A549 (cell line): ENCODE data around the gene JOSD1. TPM values are rescaled to one million over a fixed set of nuclear protein-coding genes. Genes with fewer than 3 reads are reported as not detected.

ENCODE experiments used
- ATAC-seq, 2 experiments: fragments of 200-7000 bp in 1 of 2; fragments of >200 bp in 1 of 2; cut with Nextera tagmentation in 1 of 2; cut with Tn5 transposase in 1 of 2; 3 replicates each; pipeline versions ENCODE4 v1.8.0 to v1.9.1; 2018 to 2020; ENCODE audit warnings: mild to moderate bottlenecking in 1 of 2, moderate library complexity in 1 of 2
- CTCF ChIA-PET: fragments of 300-600 bp; sonication (Branson Sonifier 250); formaldehyde crosslinking; extraction: SDS; loops from one replicate; lab custom pipeline; 2021; ENCODE audit warnings: antibody characterized with exemption, inconsistent platforms; lab: Yijun Ruan, JAX
- POLR2A ChIA-PET: fragments of 350-600 bp; formaldehyde crosslinking; extraction: SDS; loops from one replicate; lab custom pipeline; 2021; ENCODE audit warnings: antibody characterized with exemption, inconsistent platforms; lab: Yijun Ruan, JAX
- DNase-seq, 2 experiments: peaks; one replicate each; pipeline versions ENCODE4 v3.0.0 to v3.0.0-alpha.2; 2011 to 2016; ENCODE audit warnings: low read depth in 1 of 2, low spot score in 1 of 2
- FAIRE-seq: peaks from 2 replicates; lab custom pipeline; 2011; peaks lifted over from hg19 to GRCh38; lab: Jason Lieb, UNC
- H3K27ac ChIP-seq, 2 experiments: fragments of >200 bp; sonication (Bioruptor Twin); formaldehyde crosslinking; 3 replicates each; pipeline ENCODE4 v1.5.1; 2016 to 2017
- H3K4me1 ChIP-seq: fragments of >200 bp; sonication (Bioruptor Twin); formaldehyde crosslinking; 3 replicates; pipeline ENCODE4 v1.6.1; 2016
- H3K4me2 ChIP-seq: fragments of >200 bp; sonication (Bioruptor Twin); formaldehyde crosslinking; 3 replicates; pipeline ENCODE4 v1.6.1; 2016
- H3K4me3 ChIP-seq: fragments of >200 bp; sonication (Bioruptor Twin); formaldehyde crosslinking; 3 replicates; pipeline ENCODE4 v1.5.1; 2016
- H3K9me3 ChIP-seq: fragments of >200 bp; sonication (Bioruptor Twin); formaldehyde crosslinking; 3 replicates; pipeline ENCODE4 v1.6.1; 2016
- CBX2 ChIP-seq: fragments of 200-600 bp; sonication (generic); IDR thresholded peaks from 2 replicates; pipeline ENCODE4 v1.6.1; 2016; ENCODE audit warnings: low read depth, mild to moderate bottlenecking, borderline replicate concordance
- CBX8 ChIP-seq: fragments of 200-600 bp; sonication (generic); IDR thresholded peaks from 2 replicates; pipeline ENCODE4 v1.6.1; 2016
- EHF ChIP-seq: fragments of 250-450 bp; sonication (Bioruptor Pico); IDR thresholded peaks from 2 replicates; pipeline ENCODE4 v1.5.0; 2020; ENCODE audit warnings: mild to moderate bottlenecking
- EHMT2 ChIP-seq: fragments of 200-600 bp; sonication (generic); IDR thresholded peaks from 2 replicates; pipeline ENCODE4 v1.6.1; 2016; ENCODE audit warnings: antibody characterized with exemption, low read depth, mild to moderate bottlenecking, moderate library complexity
- EP300 ChIP-seq, 2 experiments: fragments of >200 bp; sonication (Bioruptor Twin); formaldehyde crosslinking; IDR thresholded peaks; 2 replicates in 1 of 2; 3 replicates in 1 of 2; pipeline ENCODE4 v1.6.1; 2016 to 2017
- FOSL2 ChIP-seq, 2 experiments: fragments of 450-650 bp in 1 of 2; fragments of >200 bp in 1 of 2; sonication (Bioruptor Twin) in 1 of 2; formaldehyde crosslinking; IDR thresholded peaks; 2 replicates each; pipeline versions ENCODE4 v1.5.0 to v1.6.1; 2016 to 2020; ENCODE audit warnings: mild to moderate bottlenecking in 1 of 2, moderate library complexity in 1 of 2
- GATA3 ChIP-seq: IDR thresholded peaks from 2 replicates; pipeline ENCODE4 v1.6.1; 2012; ENCODE audit warnings: borderline replicate concordance
- HDAC2 ChIP-seq: fragments of 200-600 bp; sonication (generic); IDR thresholded peaks from 2 replicates; pipeline ENCODE4 v1.6.1; 2016
- HOXB5 ChIP-seq: fragments of 250-450 bp; sonication (Bioruptor Pico); IDR thresholded peaks from 2 replicates; pipeline ENCODE4 v1.5.0; 2020; ENCODE audit warnings: mild to moderate bottlenecking, moderate library complexity
- JUNB ChIP-seq: fragments of >200 bp; sonication (Bioruptor Twin); formaldehyde crosslinking; IDR thresholded peaks from 2 replicates; pipeline ENCODE4 v1.6.1; 2016
- KDM5A ChIP-seq: fragments of 200-600 bp; sonication (generic); IDR thresholded peaks from 2 replicates; pipeline ENCODE4 v1.6.1; 2016; ENCODE audit warnings: antibody characterized with exemption, mild to moderate bottlenecking
- MYC ChIP-seq: IDR thresholded peaks from 2 replicates; pipeline ENCODE4 v1.6.1; 2012; ENCODE audit warnings: mild to moderate bottlenecking, inconsistent platforms, low read length, improper control_type of control experiment, borderline replicate concordance
- NFE2L2 ChIP-seq: fragments of 150-350 bp; conservative IDR thresholded peaks from 2 replicates; pipeline ENCODE4 v1.6.1; 2014; ENCODE audit warnings: low read length
- PHF8 ChIP-seq: fragments of 200-600 bp; sonication (generic); IDR thresholded peaks from 2 replicates; pipeline ENCODE4 v1.6.1; 2016; ENCODE audit warnings: low read depth, mild to moderate bottlenecking, antibody characterized with exemption, moderate library complexity, borderline replicate concordance
- POLR2A ChIP-seq: IDR thresholded peaks from 2 replicates; pipeline ENCODE4 v1.6.1; 2012; ENCODE audit warnings: mild to moderate bottlenecking, low read length
- RARB ChIP-seq: fragments of 250-450 bp; sonication (Bioruptor Pico); IDR thresholded peaks from 2 replicates; pipeline ENCODE4 v1.8.0; 2021; ENCODE audit warnings: mild to moderate bottlenecking, moderate library complexity
- RFX5 ChIP-seq: fragments of 450-650 bp; IDR thresholded peaks from 2 replicates; pipeline ENCODE4 v1.7.1; 2014; ENCODE audit warnings: antibody characterized with exemption, mild to moderate bottlenecking, moderate library complexity
- RNF2 ChIP-seq: fragments of 200-600 bp; sonication (generic); IDR thresholded peaks from 2 replicates; pipeline ENCODE4 v1.6.1; 2016; ENCODE audit warnings: low read depth, mild to moderate bottlenecking, antibody characterized with exemption, moderate library complexity, borderline replicate concordance
- SMC3 ChIP-seq: fragments of >200 bp; sonication (Bioruptor Twin); formaldehyde crosslinking; IDR thresholded peaks from 3 replicates; pipeline ENCODE4 v1.6.1; 2018; ENCODE audit warnings: inconsistent platforms
- WGBS: methylation state at CpG from one replicate; pipeline ENCODE4 v1.1.6; 2017; ENCODE audit errors: missing lambda C conversion rate; 5-methylcytosine and 5-hydroxymethylcytosine counted together
- polyA plus RNA-seq, 4 experiments: library from polyadenylated mRNA; depleted of rRNA in 3 of 4; stranded (reverse); fragments of >200 nt; fragmentation: RNase III in 1 of 4; extraction: RNeasy Plus Mini Kit Qiagen cat#74134 plus additional on column Dnase treatment in 1 of 4; gene quantifications; 2 replicates in 3 of 4; 3 replicates in 1 of 4; pipeline ENCODE4 v1.2.3, GENCODE V29; 2011 to 2017
- TF ChIP-seq, protein P1 (sequence below): fragments of >200 bp; sonication (Bioruptor Twin); formaldehyde crosslinking; IDR thresholded peaks from 3 replicates; pipeline ENCODE4 v1.5.1; 2016
- TF ChIP-seq, protein P2 (sequence below): fragments of >200 bp; sonication (Bioruptor Twin); formaldehyde crosslinking; IDR thresholded peaks from 3 replicates; pipeline ENCODE4 v1.6.1; 2016
- TF ChIP-seq, protein P3 (sequence below): IDR thresholded peaks from 2 replicates; pipeline ENCODE4 v1.6.1; 2012
- TF ChIP-seq, protein P4 (sequence below): fragments of 250-450 bp; sonication (Bioruptor Pico); IDR thresholded peaks from 2 replicates; pipeline ENCODE4 v1.5.0; 2020; ENCODE audit warnings: low read depth, mild to moderate bottlenecking, moderate library complexity

The JOSD1 gene
- polyA plus RNA-seq, 2 of the 4 experiments (the other 2 are of a cell fraction), result 29.7 to 37.5 TPM

- WGBS, result 98% methylated on average over 11 of the region's 18 CpGs
- Histone ChIP-seq H3K27ac (no peak overlapping the region), H3K4me2 (no peak overlapping the region), H3K4me3 (no peak overlapping the region), H3K9me3 (no peaks in the 10 kb centered on the region), H3K4me1 (no peaks in the 10 kb centered on the region)
- POLR2A ChIA-PET, result no interaction called here
- DNase-seq (no peak), FAIRE-seq (no peak), ATAC-seq (no peak)
- no peak for TF ChIP-seq GATA3
- no peak for TF ChIP-seq EHMT2
- TF ChIP-seq HOXB5, result no peak
- TF ChIP-seq RFX5, result no peak
- no peak for TF ChIP-seq POLR2A
- CTCF ChIA-PET, result interaction anchor here (1.2 to 7.4 kb wide), 6 partner anchors 9 to 41 kb away, joined by 5 to 69 read pairs (median 12); no protein-coding TSS in a partner anchor
These were observed 25.3 kb upstream of the JOSD1 start for GRCh38 chr22:38725900-38726655.

GRCh38 chr22:38724926-38725571, 24.3 kb upstream of the JOSD1 start:
- TF ChIP-seq EHF (CRISPR knock-in tag), result no peak
- TF ChIP-seq, protein P1, sequence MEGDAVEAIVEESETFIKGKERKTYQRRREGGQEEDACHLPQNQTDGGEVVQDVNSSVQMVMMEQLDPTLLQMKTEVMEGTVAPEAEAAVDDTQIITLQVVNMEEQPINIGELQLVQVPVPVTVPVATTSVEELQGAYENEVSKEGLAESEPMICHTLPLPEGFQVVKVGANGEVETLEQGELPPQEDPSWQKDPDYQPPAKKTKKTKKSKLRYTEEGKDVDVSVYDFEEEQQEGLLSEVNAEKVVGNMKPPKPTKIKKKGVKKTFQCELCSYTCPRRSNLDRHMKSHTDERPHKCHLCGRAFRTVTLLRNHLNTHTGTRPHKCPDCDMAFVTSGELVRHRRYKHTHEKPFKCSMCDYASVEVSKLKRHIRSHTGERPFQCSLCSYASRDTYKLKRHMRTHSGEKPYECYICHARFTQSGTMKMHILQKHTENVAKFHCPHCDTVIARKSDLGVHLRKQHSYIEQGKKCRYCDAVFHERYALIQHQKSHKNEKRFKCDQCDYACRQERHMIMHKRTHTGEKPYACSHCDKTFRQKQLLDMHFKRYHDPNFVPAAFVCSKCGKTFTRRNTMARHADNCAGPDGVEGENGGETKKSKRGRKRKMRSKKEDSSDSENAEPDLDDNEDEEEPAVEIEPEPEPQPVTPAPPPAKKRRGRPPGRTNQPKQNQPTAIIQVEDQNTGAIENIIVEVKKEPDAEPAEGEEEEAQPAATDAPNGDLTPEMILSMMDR, result peak; percentile 34; the same call in 2 of the 3 replicates
- H3K9me3 ChIP-seq, result no peaks in the 10 kb centered on the region
- ATAC-seq (peak; percentile 81 to 90), DNase-seq (peak; percentile 49 to 57), FAIRE-seq (no peak)
- H3K27ac ChIP-seq, result no peak overlapping the region
- POLR2A ChIA-PET, result no interaction called here
- H3K4me2 ChIP-seq, result no peak overlapping the region
- WGBS, result 32% methylated on average over 3 of the region's 3 CpGs
- H3K4me3 ChIP-seq, result no peak overlapping the region
- CTCF ChIA-PET, result interaction anchor here (0.6 to 7.4 kb wide), 16 partner anchors 9 to 672 kb away, joined by 3 to 69 read pairs (median 5); partner anchors contain the start of genes GTPBP1 and TOMM22
- H3K4me1 ChIP-seq, result no peaks in the 10 kb centered on the region

- Histone ChIP-seq H3K4me2 (no peak overlapping the region), H3K4me3 (no peak overlapping the region), H3K4me1 (peaks cover 2% of the 10 kb centered on the region; the same call in 2 of the 3 replicates), H3K27ac (no peak overlapping the region), H3K9me3 (no peaks in the 10 kb centered on the region)
- 93% methylated on average over 5 of the region's 7 CpGs for WGBS
- FAIRE-seq (no peak), DNase-seq (no peak), ATAC-seq (no peak)
- ChIA-PET CTCF (interaction anchor here (0.6 to 7.4 kb wide), 12 partner anchors 9 to 672 kb away, joined by 3 to 69 read pairs (median 5); partner anchors contain the start of genes GTPBP1 and TOMM22), POLR2A (no interaction called here)
- no peak for TF ChIP-seq FOSL2 (IDR thresholded peaks at IDR 0.05)
- TF ChIP-seq FOSL2 (CRISPR knock-in tag; IDR thresholded peaks at IDR 0.05), result no peak
- no peak for TF ChIP-seq RARB (CRISPR knock-in tag)
- no peak for TF ChIP-seq EHMT2
- no peak for TF ChIP-seq PHF8
- no peak for TF ChIP-seq JUNB
- TF ChIP-seq, protein P2, sequence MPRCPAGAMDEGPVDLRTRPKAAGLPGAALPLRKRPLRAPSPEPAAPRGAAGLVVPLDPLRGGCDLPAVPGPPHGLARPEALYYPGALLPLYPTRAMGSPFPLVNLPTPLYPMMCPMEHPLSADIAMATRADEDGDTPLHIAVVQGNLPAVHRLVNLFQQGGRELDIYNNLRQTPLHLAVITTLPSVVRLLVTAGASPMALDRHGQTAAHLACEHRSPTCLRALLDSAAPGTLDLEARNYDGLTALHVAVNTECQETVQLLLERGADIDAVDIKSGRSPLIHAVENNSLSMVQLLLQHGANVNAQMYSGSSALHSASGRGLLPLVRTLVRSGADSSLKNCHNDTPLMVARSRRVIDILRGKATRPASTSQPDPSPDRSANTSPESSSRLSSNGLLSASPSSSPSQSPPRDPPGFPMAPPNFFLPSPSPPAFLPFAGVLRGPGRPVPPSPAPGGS, result no peak
- TF ChIP-seq KDM5A, result no peak
These were observed 23.4 kb upstream of the JOSD1 start for GRCh38 chr22:38724176-38724575.

DNA sequence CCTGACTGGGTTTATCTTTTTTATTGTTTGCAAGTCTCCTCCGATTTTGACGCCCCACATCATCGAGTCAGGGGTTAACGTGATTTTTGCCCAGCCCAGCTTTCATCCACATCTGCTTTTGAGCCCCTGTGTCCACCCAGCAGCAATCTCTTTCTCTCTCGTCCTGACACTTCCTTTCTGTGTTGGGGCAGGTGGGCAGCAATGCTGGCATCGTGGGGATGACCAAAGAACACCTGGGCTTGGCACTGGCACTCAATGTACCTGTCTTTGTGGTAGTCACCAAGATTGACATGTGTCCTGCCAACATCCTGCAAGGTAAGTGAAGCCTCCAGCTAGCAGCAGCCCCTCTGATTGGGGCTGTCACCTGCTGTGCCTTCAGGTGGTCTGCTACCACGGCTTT, 20.8 kb upstream of the JOSD1 start:
- DNase-seq, result no peak

More for the DNA sequence above, 20.8 kb upstream of the JOSD1 start:
- CTCF ChIA-PET, result interaction anchor here (1.3 to 7.4 kb wide), 3 partner anchors 10 to 45 kb away, joined by 3 to 69 read pairs (median 4); no protein-coding TSS in a partner anchor
- no peak for FAIRE-seq
- Histone ChIP-seq H3K4me3 (no peak overlapping the region), H3K9me3 (no peaks in the 10 kb centered on the region), H3K4me1 (peaks cover 15% of the 10 kb centered on the region)
- no peak for ATAC-seq
- no peak for TF ChIP-seq SMC3
- TF ChIP-seq, protein P2, result no peak
- TF ChIP-seq RNF2, result no peak
- TF ChIP-seq MYC, result no peak
- TF ChIP-seq HDAC2, result no peak
- TF ChIP-seq NFE2L2, result no peak
- TF ChIP-seq, protein P3, sequence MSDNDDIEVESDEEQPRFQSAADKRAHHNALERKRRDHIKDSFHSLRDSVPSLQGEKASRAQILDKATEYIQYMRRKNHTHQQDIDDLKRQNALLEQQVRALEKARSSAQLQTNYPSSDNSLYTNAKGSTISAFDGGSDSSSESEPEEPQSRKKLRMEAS, result no peak
- no peak for TF ChIP-seq EP300 (IDR thresholded peaks at IDR 0.05)
- TF ChIP-seq, protein P4, sequence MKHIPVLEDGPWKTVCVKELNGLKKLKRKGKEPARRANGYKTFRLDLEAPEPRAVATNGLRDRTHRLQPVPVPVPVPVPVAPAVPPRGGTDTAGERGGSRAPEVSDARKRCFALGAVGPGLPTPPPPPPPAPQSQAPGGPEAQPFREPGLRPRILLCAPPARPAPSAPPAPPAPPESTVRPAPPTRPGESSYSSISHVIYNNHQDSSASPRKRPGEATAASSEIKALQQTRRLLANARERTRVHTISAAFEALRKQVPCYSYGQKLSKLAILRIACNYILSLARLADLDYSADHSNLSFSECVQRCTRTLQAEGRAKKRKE (CRISPR knock-in tag), result no peak
- no peak for TF ChIP-seq CBX8
- TF ChIP-seq CBX2, result no peak
- no peak for TF ChIP-seq POLR2A
- no peak for TF ChIP-seq GATA3
- TF ChIP-seq, all 56 proteins: peak for 0
- POLR2A ChIA-PET, result no interaction called here
- 88% methylated on average over 7 of the region's 7 CpGs for WGBS
- no peak overlapping the region for H3K4me2 ChIP-seq
- H3K27ac ChIP-seq, result no peak overlapping the region
